Activated CD8-positive, alpha-beta T cell treated with anti-CD3 and anti-CD28 coated beads for 36 hours (primary cell): Measurements from ENCODE around the gene IL3RA. TPM values are rescaled to one million over a fixed set of nuclear protein-coding genes. Genes with fewer than 3 reads are reported as not detected.

ENCODE experiments used
- ATAC-seq: fragments of 200-7000 bp; cut with Tn5 transposase; one replicate; pipeline ENCODE4 v1.10.0; 2021; ENCODE audit warnings: mild to moderate bottlenecking, moderate library complexity
- CTCF ChIA-PET: fragments of 350-600 bp; sonication (Branson Sonifier 250); formaldehyde crosslinking; loops from one replicate; lab custom pipeline; 2021; ENCODE audit warnings: antibody characterized with exemption; lab: Charles Lee
- POLR2A ChIA-PET: fragments of 350-600 bp; sonication (Branson Sonifier 250); formaldehyde crosslinking; loops from one replicate; lab custom pipeline; 2021; ENCODE audit warnings: antibody characterized with exemption; lab: Charles Lee
- DNase-seq: peaks from one replicate; pipeline ENCODE4 v3.0.0-alpha.2; 2020
- H3K27ac Mint-ChIP-seq: one replicate; pipeline ENCODE4 v1.8.0; 2021; ENCODE audit warnings: mild to moderate bottlenecking, mixed read lengths
- H3K27me3 Mint-ChIP-seq: one replicate; pipeline ENCODE4 v1.8.0; 2021; ENCODE audit warnings: mixed read lengths
- H3K36me3 Mint-ChIP-seq: one replicate; pipeline ENCODE4 v1.8.0; 2021; ENCODE audit warnings: low read depth, mixed read lengths
- H3K4me1 Mint-ChIP-seq: one replicate; pipeline ENCODE4 v1.8.0; 2021; ENCODE audit warnings: low read depth, mixed read lengths
- H3K4me3 Mint-ChIP-seq: one replicate; pipeline ENCODE4 v1.8.0; 2021; ENCODE audit warnings: mild to moderate bottlenecking, moderate library complexity, mixed read lengths
- H3K9me3 Mint-ChIP-seq: one replicate; pipeline ENCODE4 v1.8.0; 2021; ENCODE audit warnings: mixed read lengths
- CTCF ChIP-seq: fragments of 200-600 bp; IDR thresholded peaks from one replicate; pipeline ENCODE4 v1.8.0; 2022; ENCODE audit warnings: antibody characterized with exemption, mild to moderate bottlenecking
- intact Hi-C: fragments of 100-400 bp; cut with micrococcal nuclease; formaldehyde crosslinking; loops from one replicate; pipeline ENCODE4 v1.10.0; 2022
- total RNA-seq, 2 experiments: library from RNA; stranded (reverse); gene quantifications; one replicate each; pipeline ENCODE4 v1.2.3, GENCODE V29; 2021

Gene IL3RA
- total RNA-seq, 2 experiments from 2014 or later: not detected

DNA sequence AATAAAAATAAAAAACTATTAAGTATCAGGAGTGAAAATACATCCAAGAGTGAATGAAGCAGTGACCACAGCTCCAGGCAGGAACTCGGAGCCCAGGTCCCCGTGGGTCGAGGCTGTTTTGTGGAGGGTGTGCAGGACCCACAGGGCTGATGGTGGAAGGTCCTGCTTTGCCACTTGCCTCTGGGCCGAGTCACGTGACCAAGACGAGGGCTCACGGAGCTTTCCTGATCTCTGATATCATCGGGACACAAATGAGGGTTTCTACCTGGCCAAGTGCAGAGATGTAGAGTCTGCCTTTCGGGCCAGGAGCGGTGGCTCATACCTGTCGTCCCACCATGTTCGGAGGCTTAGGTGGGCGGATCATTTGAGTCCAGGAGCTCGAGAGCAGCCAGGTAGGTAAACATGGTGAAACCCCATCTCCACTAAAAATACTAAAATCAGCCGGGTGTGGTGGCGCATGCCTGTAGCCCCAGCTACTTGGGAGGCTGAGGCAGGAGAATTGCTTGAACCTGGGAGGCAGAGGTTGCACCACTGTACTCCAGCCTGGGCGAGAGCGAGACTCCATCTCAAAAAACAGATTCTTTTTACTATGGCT, 48.2 kb downstream of the IL3RA start:
- H3K4me1 Mint-ChIP-seq: peaks cover 22% of the 10 kb centered on the region
- no peaks in the 10 kb centered on the region for H3K27me3 Mint-ChIP-seq
- no peak for ATAC-seq
- no peak overlapping the region for H3K4me3 Mint-ChIP-seq
- ChIA-PET CTCF (no interaction called here), POLR2A (no interaction called here)
- peaks cover 57% of the 10 kb centered on the region for H3K36me3 Mint-ChIP-seq
- no peaks in the 10 kb centered on the region for H3K9me3 Mint-ChIP-seq
- DNase-seq: no peak
- intact Hi-C loops: no loop called here
- no peak for TF ChIP-seq CTCF
- H3K27ac Mint-ChIP-seq: no peak overlapping the region

DNA sequence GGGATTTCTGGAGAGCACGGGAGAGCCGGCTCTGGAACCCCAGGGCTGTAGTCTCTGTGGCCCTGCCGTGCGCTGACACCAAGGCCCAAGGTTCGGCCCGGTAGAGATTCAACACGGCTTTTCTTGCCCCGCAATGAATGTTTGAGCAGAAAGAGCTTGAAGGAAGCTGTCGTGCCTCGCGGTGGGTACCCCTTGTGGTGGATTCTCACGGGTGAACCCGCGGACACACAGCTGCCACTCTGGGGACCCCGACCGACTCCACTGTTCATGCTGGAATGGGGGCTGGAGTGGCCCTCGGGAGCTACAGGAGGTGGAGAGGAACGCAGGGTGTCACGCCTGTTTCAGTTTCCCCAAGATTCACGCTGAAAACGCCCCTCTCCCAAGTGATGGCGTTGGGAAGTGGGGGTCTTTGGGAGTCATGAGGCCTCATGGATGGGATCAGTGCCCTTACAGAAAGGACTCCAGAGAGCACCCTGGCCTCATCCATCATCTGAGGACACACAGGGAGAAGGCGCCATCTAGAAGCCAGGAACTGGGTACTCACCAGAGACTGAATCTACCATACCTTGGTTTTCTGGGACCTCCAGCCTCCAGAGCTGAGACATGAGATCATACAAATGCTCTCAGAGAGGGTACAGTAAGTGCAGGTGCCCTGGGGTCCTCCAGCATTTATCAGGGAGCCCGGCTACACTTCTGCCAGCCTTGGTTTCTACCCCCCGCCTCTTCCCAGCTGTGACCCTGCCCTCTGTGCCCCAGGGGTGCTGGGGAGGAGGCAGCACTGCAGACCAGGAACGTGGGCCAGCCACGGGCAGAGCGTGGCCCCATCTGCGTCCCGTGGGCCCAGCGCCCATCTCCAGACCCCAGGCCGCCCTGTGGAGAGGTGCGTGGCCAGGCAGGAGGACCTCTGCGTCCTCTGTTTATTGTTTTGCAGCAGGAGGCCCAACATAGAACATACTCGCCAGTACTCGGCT, 49.0 kb downstream of the IL3RA start:
- Mint-ChIP-seq H3K27ac (no peak overlapping the region), H3K36me3 (peaks cover 63% of the 10 kb centered on the region), H3K4me3 (no peak overlapping the region), H3K27me3 (no peaks in the 10 kb centered on the region), H3K4me1 (peaks cover 25% of the 10 kb centered on the region), H3K9me3 (no peaks in the 10 kb centered on the region)
- CTCF ChIA-PET: no interaction called here
- no peak for DNase-seq
- POLR2A ChIA-PET: no interaction called here
- no peak for ATAC-seq
- intact Hi-C loops: no loop called here
- no peak for TF ChIP-seq CTCF

DNA sequence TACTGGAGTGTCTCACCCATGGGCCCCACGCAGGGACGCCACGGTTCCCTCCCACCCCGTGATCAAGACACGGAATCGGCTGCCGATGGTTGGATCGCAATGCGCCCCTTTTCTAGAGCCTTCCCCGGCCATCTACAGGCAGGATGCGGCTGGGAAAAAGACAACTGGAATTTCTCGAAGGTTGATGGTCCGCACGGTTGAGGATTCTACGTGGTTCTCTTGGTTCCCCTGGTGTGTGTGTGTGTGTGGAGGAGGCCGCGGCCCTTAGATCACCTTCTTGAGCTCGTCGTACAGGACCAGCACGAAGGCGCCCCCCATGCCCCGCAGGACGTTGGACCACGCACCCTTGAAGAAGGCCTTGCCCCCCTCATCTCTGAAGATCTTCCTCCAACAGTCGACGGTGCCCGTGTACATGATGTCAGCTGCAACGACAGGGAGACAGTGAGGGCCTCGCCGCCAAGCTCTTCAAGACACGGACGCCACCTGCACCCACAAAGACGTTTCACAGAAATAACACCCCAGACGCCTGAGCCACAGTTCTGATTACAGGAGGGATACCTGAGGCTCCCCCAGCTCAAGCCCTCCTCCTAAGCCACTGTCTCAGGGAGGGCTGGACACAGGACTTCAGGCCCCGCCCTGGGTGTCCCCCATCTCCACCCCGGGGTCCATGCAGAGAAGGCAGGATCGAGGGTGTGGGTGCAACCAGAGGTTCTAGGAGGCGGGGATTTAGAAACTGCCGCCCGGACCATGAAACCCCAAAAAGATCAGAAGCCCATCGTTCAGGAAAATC, 49.9 kb downstream of the IL3RA start:
- H3K9me3 Mint-ChIP-seq: no peaks in the 10 kb centered on the region
- no peak for ATAC-seq
- no peak overlapping the region for H3K27ac Mint-ChIP-seq
- peaks cover 31% of the 10 kb centered on the region for H3K4me1 Mint-ChIP-seq
- H3K4me3 Mint-ChIP-seq: no peak overlapping the region
- no peak for TF ChIP-seq CTCF
- intact Hi-C loops: no loop called here
- no peaks in the 10 kb centered on the region for H3K27me3 Mint-ChIP-seq
- H3K36me3 Mint-ChIP-seq: peaks cover 73% of the 10 kb centered on the region
- ChIA-PET POLR2A (no interaction called here), CTCF (no interaction called here)
- no peak for DNase-seq

- Mint-ChIP-seq H3K9me3 (no peaks in the 10 kb centered on the region), H3K4me3 (no peak overlapping the region), H3K27ac (no peak overlapping the region), H3K4me1 (peaks cover 31% of the 10 kb centered on the region), H3K36me3 (peaks cover 74% of the 10 kb centered on the region), H3K27me3 (no peaks in the 10 kb centered on the region)
- TF ChIP-seq CTCF: no peak
- ChIA-PET CTCF (no interaction called here), POLR2A (no interaction called here)
- ATAC-seq (no peak), DNase-seq (no peak)
- intact Hi-C loops: no loop called here
Measured at GRCh38 chrX:1387141-1387776, 50.7 kb downstream of the IL3RA start.
